ENCODE data around the gene PTPN13. TPM values are rescaled to one million over a fixed set of nuclear protein-coding genes. Genes with fewer than 3 reads are reported as not detected.

The PTPN13 gene
- total RNA-seq, 1 experiment from 2014 or later, result 12.5 TPM

DNA sequence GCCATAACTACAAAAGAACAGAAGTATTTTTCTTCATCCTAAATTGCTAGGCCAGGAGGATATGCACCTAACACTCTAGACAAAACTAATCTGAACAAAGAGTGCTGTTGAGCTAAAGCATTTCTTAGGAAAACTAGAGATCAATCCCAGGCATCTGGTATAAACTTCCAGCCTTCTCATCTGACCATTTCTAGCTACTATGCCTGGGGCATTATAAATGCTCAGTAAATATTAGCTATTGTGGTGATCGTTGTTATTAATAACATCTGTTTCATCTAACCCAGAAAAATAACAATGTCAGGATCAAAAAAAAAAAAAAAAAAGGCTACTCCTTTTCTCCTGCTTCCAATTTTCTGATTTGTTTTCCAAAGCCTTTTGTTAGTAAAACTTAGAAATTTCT, 262.8 kb downstream of the PTPN13 start:
- ATAC-seq (no peak), DNase-seq (ENCODE audit: low read depth, low spot score) (no peak)
- TF ChIP-seq REST (IDR thresholded peaks at IDR 0.05; ENCODE audit: insufficient read depth in 1 of 2, low read depth in 2 of 2, low read length in 1 of 2), result no peak
- TF ChIP-seq TCF7L2 (IDR thresholded peaks at IDR 0.05; ENCODE audit: low read depth, low read length), result no peak
- TF ChIP-seq, protein P1, sequence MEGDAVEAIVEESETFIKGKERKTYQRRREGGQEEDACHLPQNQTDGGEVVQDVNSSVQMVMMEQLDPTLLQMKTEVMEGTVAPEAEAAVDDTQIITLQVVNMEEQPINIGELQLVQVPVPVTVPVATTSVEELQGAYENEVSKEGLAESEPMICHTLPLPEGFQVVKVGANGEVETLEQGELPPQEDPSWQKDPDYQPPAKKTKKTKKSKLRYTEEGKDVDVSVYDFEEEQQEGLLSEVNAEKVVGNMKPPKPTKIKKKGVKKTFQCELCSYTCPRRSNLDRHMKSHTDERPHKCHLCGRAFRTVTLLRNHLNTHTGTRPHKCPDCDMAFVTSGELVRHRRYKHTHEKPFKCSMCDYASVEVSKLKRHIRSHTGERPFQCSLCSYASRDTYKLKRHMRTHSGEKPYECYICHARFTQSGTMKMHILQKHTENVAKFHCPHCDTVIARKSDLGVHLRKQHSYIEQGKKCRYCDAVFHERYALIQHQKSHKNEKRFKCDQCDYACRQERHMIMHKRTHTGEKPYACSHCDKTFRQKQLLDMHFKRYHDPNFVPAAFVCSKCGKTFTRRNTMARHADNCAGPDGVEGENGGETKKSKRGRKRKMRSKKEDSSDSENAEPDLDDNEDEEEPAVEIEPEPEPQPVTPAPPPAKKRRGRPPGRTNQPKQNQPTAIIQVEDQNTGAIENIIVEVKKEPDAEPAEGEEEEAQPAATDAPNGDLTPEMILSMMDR (IDR thresholded peaks at IDR 0.05), result no peak
- no peak for TF ChIP-seq SIN3A (IDR thresholded peaks at IDR 0.05; ENCODE audit: borderline replicate concordance, insufficient read depth, low read depth, low read length)
- no peak for TF ChIP-seq POLR2AphosphoS5 (IDR thresholded peaks at IDR 0.05; ENCODE audit: low read depth, low read length)
- BruUV-seq (replicated peaks), result no TSS peak
- no peaks in the 10 kb centered on the region for H3K36me3 ChIP-seq (ENCODE audit: control insufficient read depth, insufficient read depth, low read length)
- in situ Hi-C loops (cut with HindIII; ENCODE audit: low pct_unique_long_range_greater_than_20kb, low sequenced_read_pairs) (no loop called here), intact Hi-C loops (cut with micrococcal nuclease; ENCODE audit: unreplicated experiment) (no loop called here)
- ChIA-PET CTCF (interaction anchor here (0.7 kb wide), 1 partner anchor 963 kb away, joined by 5 read pairs; no protein-coding TSS in a partner anchor), POLR2A (no interaction called here)
- no peak overlapping the region for H3K4me3 ChIP-seq (ENCODE audit: low read depth in 2 of 2, low read length in 2 of 2)
- no peaks in the 10 kb centered on the region for H3K27me3 ChIP-seq (ENCODE audit: control insufficient read depth, insufficient read depth, low read length)
- H3K4me1 ChIP-seq (ENCODE audit: control insufficient read depth, insufficient read depth, low read length), result no peaks in the 10 kb centered on the region
- H3K9me3 ChIP-seq (ENCODE audit: control insufficient read depth, insufficient read depth, low read depth, low read length), result no peaks in the 10 kb centered on the region
- H3K27ac ChIP-seq (ENCODE audit: low read length), result no peak overlapping the region

- ATAC-seq (no peak), DNase-seq (ENCODE audit: low read depth, low spot score) (no peak)
- CTCF ChIA-PET, result interaction anchor here (0.7 kb wide), 1 partner anchor 963 kb away, joined by 5 read pairs; no protein-coding TSS in a partner anchor
- in situ Hi-C loops (cut with HindIII; ENCODE audit: low pct_unique_long_range_greater_than_20kb, low sequenced_read_pairs) (no loop called here), intact Hi-C loops (cut with micrococcal nuclease; ENCODE audit: unreplicated experiment) (no loop called here)
- no peaks in the 10 kb centered on the region for H3K4me1 ChIP-seq (ENCODE audit: control insufficient read depth, insufficient read depth, low read length)
- H3K4me3 ChIP-seq (ENCODE audit: low read depth in 2 of 2, low read length in 2 of 2), result no peak overlapping the region
- no peaks in the 10 kb centered on the region for H3K36me3 ChIP-seq (ENCODE audit: control insufficient read depth, insufficient read depth, low read length)
- H3K27ac ChIP-seq (ENCODE audit: low read length), result no peak overlapping the region
- TF ChIP-seq POLR2AphosphoS5 (IDR thresholded peaks at IDR 0.05; ENCODE audit: low read depth, low read length), result no peak
- TF ChIP-seq REST (IDR thresholded peaks at IDR 0.05; ENCODE audit: insufficient read depth in 1 of 2, low read depth in 2 of 2, low read length in 1 of 2), result no peak
- TF ChIP-seq TCF7L2 (IDR thresholded peaks at IDR 0.05; ENCODE audit: low read depth, low read length), result no peak
- TF ChIP-seq, protein P1 (IDR thresholded peaks at IDR 0.05), result no peak
- TF ChIP-seq SIN3A (IDR thresholded peaks at IDR 0.05; ENCODE audit: borderline replicate concordance, insufficient read depth, low read depth, low read length), result no peak
- no peaks in the 10 kb centered on the region for H3K9me3 ChIP-seq (ENCODE audit: control insufficient read depth, insufficient read depth, low read depth, low read length)
- POLR2A ChIA-PET, result no interaction called here
- BruUV-seq (replicated peaks), result no TSS peak
- H3K27me3 ChIP-seq (ENCODE audit: control insufficient read depth, insufficient read depth, low read length), result no peaks in the 10 kb centered on the region
Measured at GRCh38 chr4:86857341-86858052, 263.4 kb downstream of the PTPN13 start.

Measured in Panc1 (cell line).